ENCODE results near the gene SPAG16.

SPAG16 gene

DNA sequence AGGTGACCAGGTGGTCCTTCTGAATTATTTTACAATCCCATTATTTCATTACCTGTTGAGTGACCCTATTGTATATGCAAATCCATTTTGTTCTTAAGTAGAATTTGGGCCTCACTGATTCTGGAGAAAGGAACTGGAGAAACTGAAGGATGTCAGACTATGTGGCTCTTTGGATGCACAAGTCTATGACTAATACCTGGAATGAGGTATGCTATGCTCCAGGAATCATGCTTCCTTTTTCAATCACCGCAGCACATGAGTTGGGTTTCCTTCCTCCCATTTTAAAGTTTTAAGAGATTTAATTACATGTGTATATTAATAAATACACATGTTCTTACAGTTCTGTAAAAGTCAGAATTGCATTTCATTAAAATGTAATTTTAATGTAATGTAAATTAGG is 872.7 kb downstream of the SPAG16 start:
- DNase-seq (ENCODE audit: low spot score), result no peak

DNA sequence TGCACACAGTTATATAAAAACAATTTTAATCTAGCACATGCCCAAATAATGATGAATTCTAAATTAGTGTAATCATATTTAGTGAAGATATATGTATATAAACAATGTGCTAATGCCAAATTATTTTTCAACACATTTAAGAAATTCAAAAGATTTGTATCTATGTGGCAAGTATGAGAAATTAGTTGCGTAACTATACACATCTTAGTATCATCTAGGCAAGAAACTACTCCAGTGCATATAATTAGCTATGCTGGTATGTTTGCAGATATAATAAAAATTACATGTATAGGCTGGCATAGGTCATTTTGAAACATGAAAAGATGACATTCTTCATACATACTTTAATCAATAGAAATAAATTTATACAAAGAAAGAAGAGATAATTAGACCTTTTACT is 874.6 kb downstream of the SPAG16 start:
- DNase-seq (ENCODE audit: low spot score), result no peak

DNA sequence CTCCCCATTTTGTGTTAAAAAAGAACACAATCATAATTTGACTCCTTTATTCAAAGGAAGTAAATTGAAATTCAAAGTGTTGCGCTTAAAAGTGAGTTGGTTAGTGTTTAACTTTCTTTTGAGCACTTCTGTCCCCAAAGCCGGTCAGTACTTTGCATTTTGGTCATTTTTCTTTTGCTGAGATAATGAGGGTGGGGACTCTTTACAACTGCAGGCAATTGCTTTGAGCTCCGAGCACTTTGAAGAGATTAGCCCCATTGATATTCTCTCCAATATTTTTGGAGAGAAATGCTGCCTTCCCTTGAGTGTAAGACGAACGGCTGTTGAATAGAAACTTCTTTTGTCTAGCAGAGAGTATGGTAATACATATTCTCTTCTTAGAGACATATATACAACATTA is 885.0 kb downstream of the SPAG16 start:
- DNase-seq (ENCODE audit: low spot score), result no peak

DNA sequence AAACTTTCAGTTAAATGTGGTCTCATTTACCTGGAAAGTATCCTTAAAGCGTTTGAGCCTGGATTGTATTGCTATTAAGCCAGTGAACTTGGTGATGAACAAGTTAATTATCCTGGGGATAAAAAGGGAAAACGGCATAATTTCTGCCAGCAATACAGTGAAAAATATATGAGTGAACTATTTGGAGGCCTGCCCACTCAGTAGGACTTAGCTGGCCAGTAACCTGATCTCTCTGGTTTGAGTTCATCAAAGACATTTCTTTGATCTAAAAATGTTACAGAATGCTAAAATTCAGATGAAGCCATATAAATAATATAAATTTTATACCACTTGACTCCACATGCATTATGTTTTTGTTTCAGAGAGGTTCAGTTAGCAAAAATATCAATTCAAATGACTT is 885.5 kb downstream of the SPAG16 start:
- DNase-seq (ENCODE audit: low spot score), result no peak

DNA sequence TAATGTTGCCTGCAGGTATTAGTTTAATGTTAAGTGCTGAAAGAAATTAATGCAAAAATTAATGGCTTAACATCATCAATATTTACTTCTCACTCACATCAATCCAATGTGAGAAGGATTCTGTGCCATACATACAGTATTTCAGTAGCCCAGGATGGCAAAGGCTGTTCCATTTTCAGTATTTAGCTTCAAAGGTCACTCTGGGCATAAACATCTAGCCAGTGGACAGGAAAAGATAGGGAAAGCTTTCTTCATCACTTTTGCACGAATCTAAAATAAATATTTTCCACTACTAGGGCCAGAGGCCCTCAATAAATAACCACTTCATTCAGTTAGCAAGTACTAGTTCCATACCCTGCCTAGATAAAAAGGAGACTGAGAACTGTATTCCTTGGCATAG is 890.3 kb downstream of the SPAG16 start:
- DNase-seq (ENCODE audit: low spot score), result no peak

DNA sequence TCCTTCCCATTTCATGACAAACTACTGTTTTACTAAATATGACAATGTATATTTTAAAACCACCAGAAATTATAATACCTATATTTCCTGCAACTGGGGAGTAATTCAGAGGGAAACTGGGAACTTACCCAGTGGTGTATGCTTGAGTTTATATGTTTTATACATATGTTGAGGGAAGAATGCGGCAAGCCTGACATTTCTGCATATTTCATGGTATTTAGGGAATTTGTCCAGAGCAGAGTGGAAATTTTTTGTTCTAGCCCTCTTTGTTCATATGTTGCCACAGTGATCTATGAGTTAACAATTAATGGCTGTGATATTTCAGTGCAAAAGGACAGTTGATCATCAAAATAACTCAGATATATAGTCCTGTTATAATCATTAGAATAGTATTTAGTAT is 895.8 kb downstream of the SPAG16 start:
- no peak for DNase-seq (ENCODE audit: low spot score)

DNA sequence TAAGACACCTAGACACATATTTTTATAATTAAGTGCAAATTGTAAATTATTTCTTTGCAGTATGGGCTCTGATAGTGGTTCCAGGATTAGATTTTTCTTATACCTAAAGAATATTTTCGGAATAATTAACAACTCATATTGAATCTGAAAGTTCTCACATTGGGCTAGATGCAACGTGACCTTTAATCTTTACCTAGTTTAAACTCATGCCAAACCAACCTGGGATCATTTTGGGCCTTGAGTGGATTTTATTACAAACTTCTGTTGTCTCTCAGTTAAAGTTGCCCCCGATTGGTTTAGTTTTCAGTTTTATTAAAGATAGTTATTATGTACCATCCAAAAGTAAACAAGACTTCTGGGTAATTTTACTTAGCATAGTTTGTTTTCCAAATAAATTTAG is 896.4 kb downstream of the SPAG16 start:
- no peak for DNase-seq (ENCODE audit: low spot score)

DNA sequence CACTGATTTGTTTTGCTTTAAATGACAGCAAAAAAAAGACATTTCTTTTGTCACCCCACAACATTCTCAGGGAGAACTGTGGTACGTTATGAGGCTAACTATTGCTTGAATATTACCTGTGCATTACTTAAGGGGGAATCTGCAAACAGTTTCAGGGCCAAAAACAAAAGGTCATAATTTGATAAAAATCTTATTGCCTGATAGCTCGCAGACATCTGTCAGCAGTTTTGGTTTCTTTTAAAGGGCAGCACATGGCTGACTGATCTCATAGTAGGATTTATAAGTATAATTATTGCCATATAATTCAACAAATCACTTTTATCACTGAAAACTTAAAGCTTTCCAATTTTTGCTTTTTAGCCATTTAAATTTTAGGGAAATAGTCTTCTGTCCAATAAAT is 900.2 kb downstream of the SPAG16 start:
- DNase-seq (ENCODE audit: low spot score), result peak; percentile 68

DNA sequence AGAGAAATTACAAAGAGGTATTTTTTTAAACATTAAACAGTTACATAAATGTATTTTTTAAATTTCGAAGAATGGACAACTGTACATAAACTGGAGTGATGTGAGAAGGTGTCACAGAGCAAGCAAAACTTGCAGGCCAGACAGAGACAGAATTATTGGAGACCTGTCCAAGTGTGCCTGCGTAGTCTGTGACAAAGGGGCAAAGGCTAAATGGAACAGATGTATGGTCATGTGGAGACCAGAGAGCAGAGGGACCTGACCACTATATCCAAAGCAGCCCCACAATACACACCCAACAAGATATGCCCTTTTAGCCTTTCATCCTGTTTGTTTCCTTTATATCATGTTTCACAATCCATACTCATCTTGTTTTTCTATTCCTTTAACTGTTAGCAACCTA is 901.3 kb downstream of the SPAG16 start:
- peak; percentile 7 for DNase-seq (ENCODE audit: low spot score)

DNA sequence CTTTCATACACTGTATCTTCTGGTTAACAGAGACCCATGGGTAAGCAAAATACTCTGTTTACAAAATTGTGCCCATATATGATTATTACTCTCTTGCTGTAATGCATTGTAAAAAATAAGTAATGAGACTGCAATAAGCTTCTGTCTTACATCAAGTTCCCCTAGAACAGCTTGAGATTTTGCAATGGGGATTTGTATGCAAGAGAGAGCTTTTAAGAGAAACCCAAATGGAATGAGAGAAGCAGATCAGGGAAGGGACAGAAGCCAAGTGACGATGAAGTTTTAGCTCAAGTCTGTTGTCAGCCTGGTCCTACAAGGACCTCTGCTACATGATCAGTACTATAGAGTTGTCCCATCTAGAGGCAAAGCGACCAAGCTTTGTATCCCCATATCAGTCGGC is 908.4 kb downstream of the SPAG16 start:
- no peak for DNase-seq (ENCODE audit: low spot score)

DNA sequence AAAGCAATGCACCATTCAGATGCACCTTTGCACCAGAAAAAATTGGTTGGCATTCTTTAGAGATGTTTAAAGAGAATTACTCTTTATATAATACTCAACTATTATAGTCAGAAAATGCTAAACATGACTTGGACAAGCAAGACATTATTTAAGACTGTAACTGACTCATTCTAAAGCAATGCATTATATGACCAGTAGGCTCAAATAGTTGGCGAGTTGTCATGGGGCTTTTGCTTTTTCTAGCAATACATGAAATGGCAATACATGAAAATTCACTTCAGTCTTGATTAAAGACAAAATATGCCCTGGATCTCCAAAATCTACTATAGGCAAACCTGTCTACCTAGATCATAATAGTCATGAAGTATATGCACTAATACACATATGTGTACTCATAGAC is 909.7 kb downstream of the SPAG16 start:
- DNase-seq (ENCODE audit: low spot score), result no peak

DNA sequence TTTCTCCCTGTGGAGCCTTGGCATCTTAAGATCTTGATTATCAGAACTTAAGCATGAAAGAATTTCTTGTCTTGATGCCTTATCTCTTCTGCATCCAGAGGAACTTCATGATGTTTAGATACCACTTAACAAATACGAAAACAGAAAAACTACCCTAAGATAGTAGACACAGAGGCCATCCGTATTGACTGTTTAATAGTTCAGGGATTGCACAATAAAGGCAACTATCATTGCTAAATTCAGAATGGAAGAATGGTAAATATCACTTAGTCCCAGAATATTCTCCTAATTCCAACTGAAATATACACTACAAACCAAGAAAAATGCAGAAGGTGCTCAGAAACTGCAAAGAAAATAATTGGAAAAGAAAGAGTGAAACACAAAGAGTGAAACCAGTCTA is 912.0 kb downstream of the SPAG16 start:
- DNase-seq (ENCODE audit: low spot score), result no peak

DNA sequence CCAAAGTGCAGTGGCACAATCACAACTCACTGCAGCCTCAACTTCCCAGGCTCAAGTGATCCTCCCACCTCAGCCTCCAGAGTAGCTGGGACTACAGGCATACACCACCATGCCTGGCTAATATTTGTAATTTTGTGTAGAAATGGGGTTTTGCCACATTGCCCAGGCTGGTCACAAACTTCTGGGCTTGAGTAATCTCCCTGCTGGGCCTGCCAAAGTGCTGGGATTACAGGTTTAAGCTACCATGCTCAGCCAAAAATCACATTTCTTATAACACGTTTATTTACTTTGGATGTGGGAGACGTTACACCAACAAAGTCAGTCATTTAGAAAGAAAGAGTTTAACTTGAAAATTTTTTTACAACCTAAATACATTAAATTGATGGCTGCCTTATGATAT is 917.6 kb downstream of the SPAG16 start:
- no peak for DNase-seq (ENCODE audit: low spot score)

DNA sequence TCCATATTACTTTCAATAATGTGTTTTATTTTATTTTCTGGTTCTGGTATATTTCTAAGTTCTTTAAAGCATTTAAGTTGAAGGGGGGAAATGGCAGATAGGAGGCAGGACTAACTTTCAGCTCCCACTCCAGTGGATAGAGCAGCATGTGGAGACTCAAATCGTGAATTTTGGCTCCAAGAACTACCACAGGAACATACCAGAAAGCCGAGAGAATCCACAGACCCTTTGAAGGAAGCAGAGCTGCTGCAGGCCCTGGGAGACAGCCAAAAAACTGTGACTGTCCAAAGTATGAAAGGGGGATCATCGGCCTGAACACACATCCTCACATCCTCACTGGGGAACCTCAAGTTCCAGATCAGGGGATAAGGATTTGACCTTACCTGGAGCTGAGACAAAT is 919.0 kb downstream of the SPAG16 start:
- no peak for DNase-seq (ENCODE audit: low spot score)

DNA sequence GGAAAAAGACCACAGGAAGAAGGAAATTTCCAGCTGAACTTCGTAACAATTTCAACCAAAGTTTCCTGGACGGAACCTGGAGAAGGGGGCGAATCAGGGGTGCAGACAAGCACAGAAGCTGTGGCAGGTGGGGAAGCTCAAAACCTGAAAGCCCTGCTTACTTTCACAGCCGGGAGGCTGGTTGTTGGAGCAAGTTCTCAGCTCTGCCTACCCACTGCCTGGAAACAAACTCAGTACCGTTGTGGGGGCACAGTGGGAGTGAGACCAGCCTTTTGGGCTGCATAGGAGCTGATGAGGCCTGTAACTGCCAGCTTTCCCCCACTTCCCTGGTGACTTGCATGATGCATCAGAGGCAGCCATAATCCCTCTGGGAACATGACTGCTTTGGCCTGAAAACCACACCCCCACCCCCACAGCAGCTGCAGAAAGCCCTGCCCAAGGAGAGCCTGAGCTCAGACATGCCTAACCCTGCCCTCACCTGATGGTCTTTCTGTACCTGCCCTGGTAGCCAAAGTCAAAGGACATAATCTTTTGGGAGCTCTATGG is 919.6 kb downstream of the SPAG16 start:
- no peak for DNase-seq (ENCODE audit: low spot score)

DNA sequence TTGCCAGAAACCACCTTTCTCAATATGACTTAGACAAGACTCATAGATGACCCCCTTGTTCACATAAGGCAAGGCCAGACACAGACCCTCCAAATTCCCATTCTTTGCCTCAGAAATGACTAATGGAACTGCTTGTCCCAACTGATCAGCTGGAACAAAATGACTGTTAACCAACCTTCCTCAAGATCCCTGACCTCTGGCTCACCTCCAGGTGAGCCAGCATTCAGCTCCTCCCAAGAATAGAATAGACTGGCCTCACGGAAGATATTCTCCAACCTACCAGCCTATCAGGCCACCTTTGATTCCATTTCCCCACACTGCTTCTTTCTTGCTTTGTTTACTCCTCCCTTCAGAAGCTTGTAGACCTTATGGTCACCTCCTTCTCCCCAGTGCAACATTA is 930.8 kb downstream of the SPAG16 start:
- no peak for DNase-seq (ENCODE audit: low spot score)

DNA sequence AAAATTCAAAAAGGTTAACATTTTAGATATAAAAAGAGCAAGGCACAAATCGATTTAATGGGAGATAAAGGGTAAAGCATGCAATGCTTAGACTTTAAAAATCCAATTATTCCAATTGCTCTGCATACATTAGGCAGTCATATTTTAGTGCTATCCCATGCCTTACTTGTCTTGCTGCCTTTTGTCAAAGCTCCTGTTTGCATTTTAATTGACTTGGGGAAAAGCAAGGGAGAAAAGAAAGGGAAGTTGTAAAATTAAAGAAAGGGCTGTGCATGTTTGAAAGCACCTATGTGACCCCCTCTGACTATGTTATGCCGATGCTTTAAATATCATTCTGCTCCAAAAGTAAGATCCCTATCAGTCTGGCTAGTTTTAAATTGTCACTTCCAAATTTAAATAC is 932.9 kb downstream of the SPAG16 start:
- no peak for DNase-seq (ENCODE audit: low spot score)

DNA sequence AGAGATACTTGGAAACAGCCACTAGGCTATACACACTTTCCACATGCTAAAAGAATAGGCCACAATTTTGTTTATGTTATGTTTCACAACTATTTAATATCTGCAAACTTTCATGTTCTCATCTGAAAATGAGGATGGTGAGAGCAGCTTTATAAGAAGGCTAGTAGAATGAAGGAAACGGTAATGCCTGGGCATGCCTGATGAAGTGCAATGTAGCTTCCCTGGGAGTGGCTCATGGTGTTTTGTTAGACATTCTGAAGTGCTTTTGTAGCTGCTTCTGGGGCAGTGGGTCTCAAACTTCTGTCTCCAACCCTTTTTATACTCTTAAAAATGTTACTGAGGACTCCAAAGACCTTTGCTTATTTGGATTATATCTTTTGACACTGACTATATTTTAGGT is 933.3 kb downstream of the SPAG16 start:
- DNase-seq (ENCODE audit: low spot score), result no peak

DNA sequence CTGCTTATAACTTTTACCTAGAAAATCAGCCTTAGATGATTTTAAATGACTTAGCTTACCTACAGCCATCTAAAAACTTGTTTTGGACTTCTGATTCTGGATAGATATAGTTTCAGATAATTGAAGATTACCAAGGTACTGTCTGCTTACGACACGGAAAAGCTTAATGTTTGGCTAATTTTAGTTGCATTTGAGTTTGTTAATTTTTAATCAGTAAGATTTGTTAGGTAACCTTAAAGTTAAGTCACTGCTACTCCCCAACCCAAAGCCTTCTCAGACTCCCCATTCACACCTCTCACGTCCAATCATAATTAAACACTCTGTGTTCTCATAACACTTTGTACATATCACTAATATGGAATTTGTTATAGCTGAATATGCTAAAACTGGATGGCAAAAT is 936.0 kb downstream of the SPAG16 start:
- no peak for DNase-seq (ENCODE audit: low spot score)

DNA sequence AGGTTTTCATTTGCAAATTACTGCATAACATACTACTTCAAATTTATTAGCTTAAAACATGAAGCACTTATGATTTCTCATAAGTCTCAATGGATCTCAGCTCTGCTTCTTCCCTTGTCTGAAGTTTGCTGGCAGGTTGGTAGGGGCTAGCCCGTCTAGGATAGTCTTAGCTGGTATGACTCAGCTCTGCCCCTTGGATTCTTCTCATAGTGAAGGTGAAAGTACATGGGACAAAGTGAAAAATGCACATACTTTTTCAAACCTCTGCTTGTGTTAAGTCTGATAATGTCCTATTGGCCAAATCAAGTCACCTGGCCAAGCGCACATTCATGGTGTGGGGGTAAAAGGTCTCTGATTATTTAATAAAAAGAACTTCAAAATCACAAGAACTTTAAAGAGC is 941.8 kb downstream of the SPAG16 start:
- no peak for DNase-seq (ENCODE audit: low spot score)

DNA sequence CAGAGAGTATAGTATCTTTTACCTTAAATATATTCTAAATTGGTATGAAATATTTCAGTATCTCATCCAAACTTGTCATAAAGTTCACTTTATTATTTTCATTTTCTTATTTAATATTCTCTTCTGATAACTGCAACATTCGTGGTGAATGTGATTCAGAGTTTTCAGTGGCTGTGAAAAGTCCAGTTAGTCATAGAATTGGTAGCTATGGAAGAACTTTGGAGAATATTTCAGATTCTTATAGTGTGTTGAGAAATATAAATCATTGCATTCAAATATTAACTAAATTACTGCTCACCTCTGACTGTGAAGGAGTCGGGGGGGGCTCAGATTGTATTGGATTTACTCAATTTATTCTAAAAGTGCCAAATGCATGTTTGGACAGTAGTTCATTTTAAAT is 948.0 kb downstream of the SPAG16 start:
- no peak for DNase-seq (ENCODE audit: low spot score)

DNA sequence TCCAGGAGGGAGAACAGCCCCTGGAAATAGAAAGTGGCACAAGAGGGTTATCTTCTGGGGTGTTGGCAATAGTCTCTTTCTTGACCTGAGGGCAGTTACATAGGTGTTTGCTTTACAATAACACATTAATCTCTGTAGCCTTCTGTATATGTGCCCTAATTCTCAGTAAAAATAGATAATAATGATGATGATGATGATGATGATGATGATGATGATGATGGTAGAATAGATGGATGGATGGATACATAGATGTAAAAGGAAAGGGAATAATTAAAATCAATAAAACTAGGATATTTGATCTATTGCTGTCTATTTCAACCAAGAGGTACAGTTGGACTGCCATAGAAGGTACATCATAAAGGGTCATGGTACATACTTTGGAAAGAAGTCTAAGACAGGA is 948.9 kb downstream of the SPAG16 start:
- no peak for DNase-seq (ENCODE audit: low spot score)

DNA sequence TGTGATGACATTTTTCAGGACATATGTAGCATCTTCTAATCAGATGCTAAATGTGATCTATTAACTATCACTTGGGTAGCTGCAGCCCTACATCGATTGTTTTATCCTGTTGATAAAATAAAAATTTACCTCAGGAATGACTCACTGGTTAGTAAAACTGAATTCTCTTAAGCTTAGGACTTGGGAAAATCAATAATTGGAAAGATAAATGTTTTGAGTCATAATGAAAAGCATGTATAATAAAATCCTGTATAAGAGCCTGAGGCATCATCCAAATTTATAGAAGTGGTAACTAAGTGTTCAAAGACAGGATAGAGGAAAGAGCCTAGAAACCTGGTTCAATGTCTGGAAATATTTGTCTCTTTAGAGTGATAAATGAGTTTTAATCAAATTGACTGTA is 958.5 kb downstream of the SPAG16 start:
- no peak for DNase-seq (ENCODE audit: low spot score)

DNA sequence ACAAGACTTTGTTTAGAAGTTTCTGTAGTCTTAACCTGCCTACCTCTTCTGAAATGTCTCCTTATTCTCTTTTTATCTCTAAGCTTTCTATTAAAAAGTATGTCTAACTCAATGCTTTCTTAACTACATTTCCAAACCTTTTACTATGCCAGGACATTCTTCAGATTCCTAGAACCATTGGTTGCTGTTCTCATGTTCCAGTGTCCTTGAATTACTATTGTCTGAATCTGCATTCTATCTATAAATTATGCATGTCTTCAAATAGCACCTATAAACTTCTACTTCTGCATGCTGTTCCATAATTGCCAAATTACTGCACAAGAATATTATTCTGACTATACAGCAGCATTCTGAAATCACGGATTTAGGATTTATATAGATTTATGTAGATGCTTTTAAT is 960.6 kb downstream of the SPAG16 start:
- DNase-seq (ENCODE audit: low spot score), result no peak

DNA sequence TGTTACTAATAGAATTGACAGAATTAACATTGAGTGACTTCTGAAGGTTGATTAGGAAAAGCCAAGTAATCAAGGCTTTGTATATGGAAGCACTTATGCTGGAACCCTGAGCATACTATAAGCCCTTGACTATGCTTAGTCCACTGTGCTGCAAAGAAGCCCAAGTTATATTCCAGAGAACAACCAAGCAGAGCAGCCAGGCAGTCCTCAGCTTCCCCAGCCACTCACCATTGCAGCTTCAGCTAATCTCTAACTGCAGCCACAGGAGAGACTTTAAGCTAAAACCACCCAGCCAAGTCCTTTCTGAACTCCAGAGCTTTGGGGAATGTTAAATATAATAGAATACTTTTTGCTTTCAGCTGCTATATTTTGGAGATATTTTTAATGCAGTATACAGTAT is 962.2 kb downstream of the SPAG16 start:
- DNase-seq (ENCODE audit: low spot score), result no peak

Measured in SK-N-DZ (cell line).